Measurements from ENCODE around the gene RASA2.

Gene RASA2

DNA sequence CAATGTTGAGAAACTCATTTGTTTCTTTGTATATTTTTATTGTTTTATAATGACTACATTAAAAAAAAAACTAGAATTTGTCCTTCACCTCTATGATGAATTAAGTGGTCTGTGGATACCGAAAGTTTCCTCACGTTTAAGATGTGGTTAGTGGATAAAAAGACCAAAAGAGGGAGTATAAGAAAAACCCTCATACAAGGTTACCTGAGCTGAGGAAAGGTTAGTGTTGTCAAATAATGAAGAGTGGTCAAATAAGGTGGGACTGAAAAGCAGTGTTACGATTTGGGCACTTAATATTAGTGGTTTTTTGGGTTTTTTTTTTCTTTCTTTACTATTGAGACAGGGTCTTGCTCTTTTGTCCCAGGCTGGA lies 21.2 kb downstream of the RASA2 start:
- Histone ChIP-seq H3K36me3 (ENCODE audit: insufficient read depth, low read length) (peaks cover 6% of the 10 kb centered on the region; the same call in 1 of the 2 replicates), H3K9me3 (ENCODE audit: insufficient read depth, low read depth, low read length) (no peaks in the 10 kb centered on the region), H3F3A (ENCODE audit: low read depth) (no peaks in the 10 kb centered on the region), H3K4me3 (ENCODE audit: low read length, poor library complexity, severe bottlenecking) (no peak overlapping the region), H3K4me2 (ENCODE audit: low read depth, low read length, poor library complexity, severe bottlenecking) (no peak overlapping the region), H3K9ac (ENCODE audit: low read depth, low read length, poor library complexity, severe bottlenecking) (no peak overlapping the region), H4K20me1 (ENCODE audit: insufficient read depth, low read length, poor library complexity, severe bottlenecking) (peaks cover 13% of the 10 kb centered on the region), H3K27me3 (ENCODE audit: insufficient read depth, low read length, poor library complexity, severe bottlenecking) (no peaks in the 10 kb centered on the region), H2AFZ (ENCODE audit: low read length) (no peak overlapping the region), H3K9me2 (replicated peaks; ENCODE audit: low read depth, low read length) (no peaks in the 10 kb centered on the region), H3K79me2 (ENCODE audit: insufficient read depth, low read length) (peaks cover 85% of the 10 kb centered on the region), H3K4me1 (ENCODE audit: insufficient read depth, low read length, poor library complexity, severe bottlenecking) (peaks cover 9% of the 10 kb centered on the region)
- TF ChIP-seq CTCF (conservative IDR thresholded peaks at IDR 0.05; ENCODE audit: low read length) = no peak
- no peak for TF ChIP-seq EZH2phosphoT487 (IDR thresholded peaks at IDR 0.05; ENCODE audit: borderline replicate concordance)

DNA sequence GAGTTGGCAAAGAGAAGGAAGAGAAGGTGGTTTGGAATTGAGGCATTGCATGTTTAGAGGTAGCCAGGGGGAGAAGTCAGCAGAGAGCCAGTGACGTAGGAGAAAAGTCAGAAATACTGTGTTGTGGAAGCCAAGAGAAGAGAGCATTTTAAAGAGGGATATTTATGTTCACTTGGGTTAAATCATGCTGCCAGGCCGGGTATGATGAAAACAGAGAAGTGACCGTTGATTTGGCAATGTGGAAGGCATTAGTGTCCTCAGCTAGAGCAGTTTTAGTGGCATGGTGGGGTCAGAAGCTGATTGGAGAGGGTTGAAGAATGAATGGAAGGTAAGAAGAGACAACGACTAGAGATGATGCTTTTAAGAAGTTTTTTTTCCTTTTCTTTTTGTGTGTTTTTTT lies 24.5 kb downstream of the RASA2 start:
- Histone ChIP-seq H3K4me1 (ENCODE audit: insufficient read depth, low read length, poor library complexity, severe bottlenecking) (peaks cover 9% of the 10 kb centered on the region), H3K4me3 (ENCODE audit: low read length, poor library complexity, severe bottlenecking) (no peak overlapping the region), H2AFZ (ENCODE audit: low read length) (no peak overlapping the region), H4K20me1 (ENCODE audit: insufficient read depth, low read length, poor library complexity, severe bottlenecking) (peaks cover 8% of the 10 kb centered on the region), H3K9me2 (replicated peaks; ENCODE audit: low read depth, low read length) (no peaks in the 10 kb centered on the region), H3K9ac (ENCODE audit: low read depth, low read length, poor library complexity, severe bottlenecking) (no peak overlapping the region), H3K9me3 (ENCODE audit: insufficient read depth, low read depth, low read length) (no peaks in the 10 kb centered on the region; the same call in 1 of the 2 replicates), H3F3A (ENCODE audit: low read depth) (no peaks in the 10 kb centered on the region), H3K36me3 (ENCODE audit: insufficient read depth, low read length) (peaks cover 29% of the 10 kb centered on the region), H3K79me2 (ENCODE audit: insufficient read depth, low read length) (peaks cover 52% of the 10 kb centered on the region), H3K4me2 (ENCODE audit: low read depth, low read length, poor library complexity, severe bottlenecking) (no peak overlapping the region), H3K27me3 (ENCODE audit: insufficient read depth, low read length, poor library complexity, severe bottlenecking) (no peaks in the 10 kb centered on the region)
- TF ChIP-seq EZH2phosphoT487 (IDR thresholded peaks at IDR 0.05; ENCODE audit: borderline replicate concordance) = no peak
- TF ChIP-seq CTCF (conservative IDR thresholded peaks at IDR 0.05; ENCODE audit: low read length) = no peak

DNA sequence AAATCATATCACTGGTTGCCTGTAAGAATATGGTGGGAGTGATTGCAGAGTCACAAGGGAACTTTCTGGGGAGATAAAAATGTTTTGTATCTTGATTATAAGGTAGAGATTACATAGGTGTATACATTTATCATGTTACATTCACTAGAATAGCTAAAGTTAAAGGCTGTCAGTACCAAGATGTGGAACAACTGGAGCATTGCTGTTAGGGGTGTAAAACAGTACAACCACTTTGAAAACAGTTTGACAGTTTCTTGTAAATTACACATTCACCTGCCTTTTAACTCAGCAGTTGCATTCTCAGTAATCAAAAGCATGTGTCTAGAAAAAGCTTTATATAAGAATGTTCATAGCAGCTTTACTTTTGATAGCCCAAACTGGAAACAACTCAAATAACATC lies 27.6 kb downstream of the RASA2 start:
- H4K20me1 ChIP-seq (ENCODE audit: insufficient read depth, low read length, poor library complexity, severe bottlenecking) = no peaks in the 10 kb centered on the region
- H2AFZ ChIP-seq (ENCODE audit: low read length) = no peak overlapping the region
- peaks cover 6% of the 10 kb centered on the region; the same call in 1 of the 2 replicates for H3K9me3 ChIP-seq (ENCODE audit: insufficient read depth, low read depth, low read length)
- peaks cover 53% of the 10 kb centered on the region for H3K36me3 ChIP-seq (ENCODE audit: insufficient read depth, low read length)
- H3K4me1 ChIP-seq (ENCODE audit: insufficient read depth, low read length, poor library complexity, severe bottlenecking) = no peaks in the 10 kb centered on the region
- no peak overlapping the region for H3K4me3 ChIP-seq (ENCODE audit: low read length, poor library complexity, severe bottlenecking)
- H3K9ac ChIP-seq (ENCODE audit: low read depth, low read length, poor library complexity, severe bottlenecking) = no peak overlapping the region
- peaks cover 26% of the 10 kb centered on the region for H3K79me2 ChIP-seq (ENCODE audit: insufficient read depth, low read length)
- no peak overlapping the region for H3K4me2 ChIP-seq (ENCODE audit: low read depth, low read length, poor library complexity, severe bottlenecking)
- no peaks in the 10 kb centered on the region for H3F3A ChIP-seq (ENCODE audit: low read depth)
- TF ChIP-seq CTCF (conservative IDR thresholded peaks at IDR 0.05; ENCODE audit: low read length) (no peak), EZH2phosphoT487 (IDR thresholded peaks at IDR 0.05; ENCODE audit: borderline replicate concordance) (no peak)
- H3K27me3 ChIP-seq (ENCODE audit: insufficient read depth, low read length, poor library complexity, severe bottlenecking) = no peaks in the 10 kb centered on the region
- no peaks in the 10 kb centered on the region for H3K9me2 ChIP-seq (replicated peaks; ENCODE audit: low read depth, low read length)
